RWPE1 (cell line): ENCODE measurements around the gene C1orf159.
"Not testable (repeated sequence)": the region's sequence is repeated elsewhere in the genome, so short reads cannot be mapped to it uniquely, and the experiment has no call there.

ENCODE experiments used
- CTCF ChIA-PET: fragments of 350-600 bp; sonication (Branson Sonifier 250); formaldehyde crosslinking; extraction: SDS; loops from one replicate; lab custom pipeline; 2021; lab: Yijun Ruan, JAX
- POLR2A ChIA-PET: fragments of 400-600 bp; formaldehyde crosslinking; extraction: SDS; loops from one replicate; lab custom pipeline; 2020; ENCODE audit warnings: antibody characterized with exemption; ENCODE audit not compliant: low non-redundant PET; lab: Yijun Ruan, JAX
- DNase-seq: peaks from one replicate; pipeline ENCODE4 v3.0.0; 2012; ENCODE audit warnings: low spot score
- H3K27ac ChIP-seq: fragments of 450-650 bp; 2 replicates; pipeline ENCODE4 v1.5.1; 2017
- CTCF ChIP-seq: fragments of 450-650 bp; conservative IDR thresholded peaks from 2 replicates; pipeline ENCODE4 v1.5.1; 2017; ENCODE audit warnings: low read depth, mild to moderate bottlenecking

The C1orf159 gene

GRCh38 chr1:1059494-1060280 lies 56.2 kb downstream of the C1orf159 start:
- ChIA-PET CTCF (interaction anchor here (0.6 to 1.3 kb wide), 7 partner anchors 19 to 155 kb away, joined by 3 to 6 read pairs (median 3); no protein-coding TSS in a partner anchor), POLR2A (no interaction called here)
- peak; percentile 86 for DNase-seq
- H3K27ac ChIP-seq = peak overlapping the region; percentile 25
- peak; percentile 33; the same call in 1 of the 2 replicates for TF ChIP-seq CTCF

GRCh38 chr1:1058921-1059493 lies 56.9 kb downstream of the C1orf159 start:
- ChIA-PET POLR2A (no interaction called here), CTCF (interaction anchor here (0.6 to 1.3 kb wide), 15 partner anchors 19 to 154 kb away, joined by 3 to 6 read pairs (median 3); no protein-coding TSS in a partner anchor)
- H3K27ac ChIP-seq = peak overlapping the region; percentile 25
- TF ChIP-seq CTCF = peak; percentile 68
- no peak for DNase-seq

GRCh38 chr1:1058088-1058905 lies 57.6 kb downstream of the C1orf159 start:
- DNase-seq = no peak
- no peak for TF ChIP-seq CTCF
- ChIA-PET POLR2A (no interaction called here), CTCF (interaction anchor here (0.6 to 1.3 kb wide), 11 partner anchors 18 to 154 kb away, joined by 3 to 6 read pairs (median 4); no protein-coding TSS in a partner anchor)
- no peak overlapping the region for H3K27ac ChIP-seq

GRCh38 chr1:1057769-1058087 lies 58.2 kb downstream of the C1orf159 start:
- H3K27ac ChIP-seq, CTCF ChIA-PET, DNase-seq, POLR2A ChIA-PET: not testable (repeated sequence)

GRCh38 chr1:1055841-1056736 lies 59.8 kb downstream of the C1orf159 start:
- CTCF ChIA-PET = interaction anchor here (0.9 kb wide), 1 partner anchor 16 kb away, joined by 5 read pairs; no protein-coding TSS in a partner anchor
- no peak for TF ChIP-seq CTCF
- H3K27ac ChIP-seq = 0 out of 2 replicates have a peak overlapping the region, but pooled peaks have one; percentile 17
- no peak for DNase-seq
- POLR2A ChIA-PET = no interaction called here

- no peak for DNase-seq
- 0 out of 2 replicates have a peak overlapping the region, but pooled peaks have one; percentile 17 for H3K27ac ChIP-seq
- ChIA-PET POLR2A (no interaction called here), CTCF (interaction anchor here (0.6 kb wide), 1 partner anchor 20 kb away, joined by 3 read pairs; no protein-coding TSS in a partner anchor)
- TF ChIP-seq CTCF = no peak
Measured at GRCh38 chr1:1054971-1055370, 60.9 kb downstream of the C1orf159 start.
